Thoracic aorta (tissue), 2 donors: ENCODE results near the gene CLDN10. TPM values are rescaled to one million over a fixed set of nuclear protein-coding genes. Genes with fewer than 3 reads are reported as not detected.

Experiments
- ATAC-seq: fragments of 150-250 bp; one replicate; pipeline ENCODE4 v1.8.0; 2017; ENCODE audit warnings: low read depth; ENCODE audit not compliant: insufficient number of reproducible peaks, low FRiP score
- DNase-seq: peaks from one replicate; pipeline ENCODE4 v3.0.0-alpha.2; 2020; ENCODE audit warnings: low spot score
- H3K27ac ChIP-seq, 2 donors: fragments of 200-600 bp; sonication (generic); 1 replicate in 1 of 2; 2 replicates in 1 of 2; pipeline ENCODE4 v1.5.1; 2016; ENCODE audit warnings: mild to moderate bottlenecking in 2 of 2, moderate library complexity in 2 of 2
- H3K27me3 ChIP-seq: fragments of 200-600 bp; sonication (generic); replicated peaks from 2 replicates; pipeline ENCODE4 v1.6.0; 2016; ENCODE audit warnings: mild to moderate bottlenecking; ENCODE audit not compliant: insufficient read depth
- H3K36me3 ChIP-seq: fragments of 200-600 bp; sonication (generic); one replicate; pipeline ENCODE4 v1.5.1; 2016
- H3K4me1 ChIP-seq, 2 donors: fragments of 200-600 bp; sonication (generic); 1 replicate in 1 of 2; 2 replicates in 1 of 2; pipeline versions ENCODE4 v1.5.1 to v1.6.0; 2016; ENCODE audit warnings: low read depth in 2 of 2, mild to moderate bottlenecking in 1 of 2; ENCODE audit not compliant: control insufficient read depth in 1 of 2
- H3K4me3 ChIP-seq: fragments of 200-600 bp; sonication (generic); 2 replicates; pipeline ENCODE4 v1.5.1; 2016; ENCODE audit warnings: mild to moderate bottlenecking
- H3K9me3 ChIP-seq: fragments of 200-600 bp; sonication (generic); 2 replicates; pipeline ENCODE4 v1.5.1; 2016
- CTCF ChIP-seq: fragments of 200-600 bp; sonication (generic); IDR thresholded peaks from one replicate; pipeline ENCODE4 v1.5.1; 2019; ENCODE audit warnings: antibody characterized with exemption
- total RNA-seq, 2 donors: library from RNA; depleted of rRNA; stranded (reverse); fragments of >200 nt; gene quantifications; one replicate each; pipeline versions ENCODE4 v1.1.0 to v1.2.3, GENCODE V29; 2016

The CLDN10 gene
- total RNA-seq, 2 donors from 2014 or later, result not detected

GRCh38 chr13:95604556-95604915, 52.0 kb downstream of the CLDN10 start:
- no peaks in the 10 kb centered on the region for H3K9me3 ChIP-seq
- H3K4me3 ChIP-seq, result no peak overlapping the region
- no peaks in the 10 kb centered on the region for H3K27me3 ChIP-seq
- H3K36me3 ChIP-seq, result peaks cover 15% of the 10 kb centered on the region
- H3K27ac ChIP-seq, result no peak overlapping the region
- peaks cover 7 to 12% of the 10 kb centered on the region in 2 donors for H3K4me1 ChIP-seq
- TF ChIP-seq CTCF, result no peak
- ATAC-seq (no peak), DNase-seq (no peak)

GRCh38 chr13:95605448-95606125, 53.1 kb downstream of the CLDN10 start:
- H3K27me3 ChIP-seq, result no peaks in the 10 kb centered on the region
- no peak overlapping the region for H3K27ac ChIP-seq
- no peaks in the 10 kb centered on the region for H3K9me3 ChIP-seq
- no peak for TF ChIP-seq CTCF
- H3K4me3 ChIP-seq, result no peak overlapping the region
- peaks cover 7 to 18% of the 10 kb centered on the region in 2 donors for H3K4me1 ChIP-seq
- DNase-seq (no peak), ATAC-seq (no peak)
- H3K36me3 ChIP-seq, result peaks cover 9% of the 10 kb centered on the region

GRCh38 chr13:95607366-95607765, 54.8 kb downstream of the CLDN10 start:
- no peak for TF ChIP-seq CTCF
- DNase-seq (no peak), ATAC-seq (no peak)
- H3K27me3 ChIP-seq, result no peaks in the 10 kb centered on the region
- H3K4me1 ChIP-seq, result peaks cover 7 to 18% of the 10 kb centered on the region in 2 donors
- no peaks in the 10 kb centered on the region for H3K9me3 ChIP-seq
- H3K4me3 ChIP-seq, result no peak overlapping the region
- no peak overlapping the region for H3K27ac ChIP-seq
- H3K36me3 ChIP-seq, result peaks cover 3% of the 10 kb centered on the region

DNA sequence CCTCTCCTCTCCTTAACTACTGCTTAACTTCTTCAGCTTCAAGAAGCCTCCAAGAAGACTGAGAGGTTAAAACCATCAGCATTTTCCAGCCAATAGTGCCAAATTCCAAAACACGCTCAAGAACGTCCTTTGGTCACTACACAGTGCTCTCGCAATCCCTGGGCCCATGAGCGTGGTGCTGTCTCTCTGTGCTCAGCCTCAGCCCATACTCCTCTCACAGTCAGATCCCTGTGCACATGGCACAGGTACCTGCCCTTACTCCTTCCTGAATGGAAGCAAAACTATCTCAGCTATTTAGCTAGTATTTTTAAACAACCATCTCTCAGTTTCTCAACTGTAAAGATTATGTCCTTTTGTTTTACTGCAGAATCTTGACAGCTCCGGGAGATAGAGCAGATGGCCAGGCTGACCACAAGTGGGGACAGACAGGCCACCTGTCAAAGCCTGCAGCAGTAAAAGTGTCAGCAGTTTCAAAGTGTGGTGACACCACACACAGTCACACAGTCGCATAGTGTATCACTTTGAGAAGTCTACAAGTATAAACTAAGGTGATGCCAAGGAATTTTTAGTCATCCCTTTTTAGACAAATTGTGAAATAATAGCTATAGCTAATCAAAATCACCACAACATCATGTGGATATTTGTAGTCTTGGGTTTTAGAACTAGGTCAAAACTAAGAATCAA, 56.3 kb downstream of the CLDN10 start:
- H3K27me3 ChIP-seq, result no peaks in the 10 kb centered on the region
- H3K36me3 ChIP-seq, result peaks cover 3% of the 10 kb centered on the region
- no peaks in the 10 kb centered on the region for H3K9me3 ChIP-seq
- no peak for DNase-seq
- H3K27ac ChIP-seq, result no peak overlapping the region
- TF ChIP-seq CTCF, result no peak
- no peak overlapping the region for H3K4me3 ChIP-seq
- peaks cover 7 to 18% of the 10 kb centered on the region in 2 donors for H3K4me1 ChIP-seq
- ATAC-seq, result no peak

GRCh38 chr13:95614641-95615245, 62.2 kb downstream of the CLDN10 start:
- ATAC-seq (no peak), DNase-seq (no peak)
- Histone ChIP-seq H3K9me3 (no peaks in the 10 kb centered on the region), H3K36me3 (peaks cover 8% of the 10 kb centered on the region), H3K27me3 (no peaks in the 10 kb centered on the region), H3K27ac (no peak overlapping the region), H3K4me1 (peaks cover 0 to 3% of the 10 kb centered on the region in 2 donors), H3K4me3 (no peak overlapping the region)
- TF ChIP-seq CTCF, result no peak
